ENCODE measurements around the gene BLTP3A. TPM values are rescaled to one million over a fixed set of nuclear protein-coding genes. Genes with fewer than 3 reads are reported as not detected.

The BLTP3A gene
- total and polyA plus RNA-seq, 2 of the 13 experiments (the other 11 are each of a cell fraction or from before 2014, with no cell fraction given): 22.1 to 24.0 TPM

DNA sequence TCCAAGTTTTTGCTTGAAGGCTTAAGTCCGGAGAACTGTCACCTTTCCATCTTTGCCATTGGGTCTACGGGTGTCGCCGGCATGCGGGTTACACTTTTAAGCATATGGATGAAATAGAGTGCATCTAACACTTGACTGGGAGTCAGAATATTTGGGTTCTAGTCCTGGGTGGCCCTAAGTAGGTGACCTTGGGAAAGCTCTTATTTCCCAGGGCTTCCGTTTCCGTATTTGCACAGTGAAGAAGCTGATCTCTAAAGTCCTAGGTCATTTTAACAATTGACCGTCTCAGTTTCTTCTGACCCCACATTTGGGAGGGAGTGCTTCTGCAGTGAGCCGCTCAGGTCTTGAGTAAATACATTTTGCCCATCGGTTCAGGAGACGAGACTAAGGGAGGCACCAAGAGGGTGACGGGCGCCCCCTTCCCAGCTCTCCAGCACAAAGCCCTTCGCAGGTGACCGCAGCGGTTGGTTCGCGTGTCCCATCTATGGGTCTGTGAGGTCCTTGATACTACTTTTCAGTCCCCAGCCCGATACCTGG, 651 bp upstream of the BLTP3A start (continued):
- TF ChIP-seq, protein P1, sequence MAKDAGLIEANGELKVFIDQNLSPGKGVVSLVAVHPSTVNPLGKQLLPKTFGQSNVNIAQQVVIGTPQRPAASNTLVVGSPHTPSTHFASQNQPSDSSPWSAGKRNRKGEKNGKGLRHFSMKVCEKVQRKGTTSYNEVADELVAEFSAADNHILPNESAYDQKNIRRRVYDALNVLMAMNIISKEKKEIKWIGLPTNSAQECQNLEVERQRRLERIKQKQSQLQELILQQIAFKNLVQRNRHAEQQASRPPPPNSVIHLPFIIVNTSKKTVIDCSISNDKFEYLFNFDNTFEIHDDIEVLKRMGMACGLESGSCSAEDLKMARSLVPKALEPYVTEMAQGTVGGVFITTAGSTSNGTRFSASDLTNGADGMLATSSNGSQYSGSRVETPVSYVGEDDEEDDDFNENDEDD (CRISPR knock-in tag; IDR thresholded peaks at IDR 0.05; ENCODE audit: borderline replicate concordance): peak; percentile 36; the same call in 1 of the 2 replicates
- TF ChIP-seq MED1 (CRISPR knock-in tag; IDR thresholded peaks at IDR 0.05) (peak; percentile 31), GZF1 (CRISPR knock-in tag; IDR thresholded peaks at IDR 0.05) (0 out of 2 replicates have a peak, but pooled peaks have one; percentile 29), PCBP2 (optimal IDR thresholded peaks at IDR 0.05; ENCODE audit: low read depth, low read length, poor library complexity, severe bottlenecking) (no peak), ISL2 (CRISPR knock-in tag; IDR thresholded peaks at IDR 0.05) (peak; percentile 33), ZNF124 (CRISPR knock-in tag; IDR thresholded peaks at IDR 0.05) (0 out of 2 replicates have a peak, but pooled peaks have one; percentile 28)
- TF ChIP-seq, protein P2, sequence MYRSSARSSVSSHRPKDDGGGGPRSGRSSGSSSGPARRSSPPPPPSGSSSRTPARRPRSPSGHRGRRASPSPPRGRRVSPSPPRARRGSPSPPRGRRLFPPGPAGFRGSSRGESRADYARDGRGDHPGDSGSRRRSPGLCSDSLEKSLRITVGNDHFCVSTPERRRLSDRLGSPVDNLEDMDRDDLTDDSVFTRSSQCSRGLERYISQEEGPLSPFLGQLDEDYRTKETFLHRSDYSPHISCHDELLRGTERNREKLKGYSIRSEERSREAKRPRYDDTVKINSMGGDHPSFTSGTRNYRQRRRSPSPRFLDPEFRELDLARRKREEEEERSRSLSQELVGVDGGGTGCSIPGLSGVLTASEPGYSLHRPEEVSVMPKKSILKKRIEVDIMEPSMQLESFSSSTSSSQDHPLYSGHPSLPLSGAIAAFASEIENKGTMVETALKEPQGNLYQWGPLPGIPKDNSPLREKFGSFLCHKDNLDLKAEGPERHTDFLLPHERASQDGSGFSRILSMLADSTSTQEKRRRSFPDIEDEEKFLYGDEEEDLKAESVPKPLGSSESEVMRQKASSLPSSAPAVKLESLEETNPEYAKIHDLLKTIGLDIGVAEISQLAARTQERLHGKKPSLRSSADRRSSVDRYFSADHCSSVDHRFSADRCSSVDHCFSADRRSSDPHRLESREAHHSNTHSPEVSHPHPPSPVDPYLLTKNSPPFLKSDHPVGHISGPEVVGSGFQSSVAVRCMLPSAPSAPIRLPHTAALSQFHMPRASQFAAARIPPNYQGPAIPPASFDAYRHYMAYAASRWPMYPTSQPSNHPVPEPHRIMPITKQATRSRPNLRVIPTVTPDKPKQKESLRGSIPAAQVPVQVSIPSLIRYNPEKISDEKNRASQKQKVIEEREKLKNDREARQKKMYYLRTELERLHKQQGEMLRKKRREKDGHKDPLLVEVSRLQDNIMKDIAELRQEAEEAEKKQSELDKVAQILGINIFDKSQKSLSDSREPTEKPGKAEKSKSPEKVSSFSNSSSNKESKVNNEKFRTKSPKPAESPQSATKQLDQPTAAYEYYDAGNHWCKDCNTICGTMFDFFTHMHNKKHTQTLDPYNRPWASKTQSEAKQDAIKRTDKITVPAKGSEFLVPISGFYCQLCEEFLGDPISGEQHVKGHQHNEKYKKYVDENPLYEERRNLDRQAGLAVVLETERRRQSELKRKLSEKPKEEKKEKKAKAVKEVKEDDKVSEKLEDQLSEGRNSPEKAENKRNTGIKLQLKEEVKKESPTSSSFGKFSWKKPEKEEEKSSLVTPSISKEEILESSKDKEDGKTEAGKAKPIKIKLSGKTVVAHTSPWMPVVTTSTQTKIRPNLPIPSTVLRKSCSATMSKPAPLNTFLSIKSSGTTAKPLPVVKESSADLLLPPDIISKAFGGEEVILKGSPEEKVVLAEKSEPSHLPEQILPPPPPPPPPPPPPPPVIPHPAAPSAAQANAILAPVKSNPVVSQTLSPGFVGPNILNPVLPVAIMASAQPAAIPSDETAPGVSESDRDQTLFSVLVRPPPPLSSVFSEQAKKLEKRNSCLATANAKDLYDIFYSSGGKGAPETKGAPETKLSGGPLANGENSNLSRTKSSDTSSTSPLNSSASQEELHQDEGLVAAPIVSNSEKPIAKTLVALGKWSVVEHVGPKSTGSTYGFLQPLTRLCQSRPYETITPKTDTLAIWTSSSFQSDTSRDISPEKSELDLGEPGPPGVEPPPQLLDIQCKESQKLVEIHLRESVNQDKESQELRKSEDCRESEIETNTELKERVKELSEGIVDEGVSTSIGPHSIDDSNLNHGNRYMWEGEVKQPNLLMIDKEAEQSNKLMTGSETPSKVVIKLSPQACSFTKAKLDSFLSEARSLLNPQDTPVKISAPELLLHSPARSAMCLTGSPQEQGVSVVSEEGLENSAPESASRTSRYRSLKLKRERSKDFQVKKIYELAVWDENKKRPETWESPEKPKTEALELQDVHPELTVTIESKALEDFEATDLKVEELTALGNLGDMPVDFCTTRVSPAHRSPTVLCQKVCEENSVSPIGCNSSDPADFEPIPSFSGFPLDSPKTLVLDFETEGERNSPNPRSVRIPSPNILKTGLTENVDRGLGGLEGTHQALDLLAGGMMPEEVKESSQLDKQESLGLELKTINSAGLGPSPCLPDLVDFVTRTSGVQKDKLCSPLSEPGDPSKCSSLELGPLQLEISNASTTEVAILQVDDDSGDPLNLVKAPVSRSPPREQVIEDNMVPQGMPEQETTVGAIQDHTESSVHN (CRISPR knock-in tag; IDR thresholded peaks at IDR 0.05): 0 out of 2 replicates have a peak, but pooled peaks have one; percentile 31
- TF ChIP-seq, protein P3, sequence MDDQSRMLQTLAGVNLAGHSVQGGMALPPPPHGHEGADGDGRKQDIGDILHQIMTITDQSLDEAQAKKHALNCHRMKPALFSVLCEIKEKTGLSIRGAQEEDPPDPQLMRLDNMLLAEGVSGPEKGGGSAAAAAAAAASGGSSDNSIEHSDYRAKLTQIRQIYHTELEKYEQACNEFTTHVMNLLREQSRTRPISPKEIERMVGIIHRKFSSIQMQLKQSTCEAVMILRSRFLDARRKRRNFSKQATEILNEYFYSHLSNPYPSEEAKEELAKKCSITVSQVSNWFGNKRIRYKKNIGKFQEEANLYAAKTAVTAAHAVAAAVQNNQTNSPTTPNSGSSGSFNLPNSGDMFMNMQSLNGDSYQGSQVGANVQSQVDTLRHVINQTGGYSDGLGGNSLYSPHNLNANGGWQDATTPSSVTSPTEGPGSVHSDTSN (CRISPR knock-in tag; IDR thresholded peaks at IDR 0.05; ENCODE audit: borderline replicate concordance): 0 out of 2 replicates have a peak, but pooled peaks have one; percentile 19
- TF ChIP-seq, protein P4, sequence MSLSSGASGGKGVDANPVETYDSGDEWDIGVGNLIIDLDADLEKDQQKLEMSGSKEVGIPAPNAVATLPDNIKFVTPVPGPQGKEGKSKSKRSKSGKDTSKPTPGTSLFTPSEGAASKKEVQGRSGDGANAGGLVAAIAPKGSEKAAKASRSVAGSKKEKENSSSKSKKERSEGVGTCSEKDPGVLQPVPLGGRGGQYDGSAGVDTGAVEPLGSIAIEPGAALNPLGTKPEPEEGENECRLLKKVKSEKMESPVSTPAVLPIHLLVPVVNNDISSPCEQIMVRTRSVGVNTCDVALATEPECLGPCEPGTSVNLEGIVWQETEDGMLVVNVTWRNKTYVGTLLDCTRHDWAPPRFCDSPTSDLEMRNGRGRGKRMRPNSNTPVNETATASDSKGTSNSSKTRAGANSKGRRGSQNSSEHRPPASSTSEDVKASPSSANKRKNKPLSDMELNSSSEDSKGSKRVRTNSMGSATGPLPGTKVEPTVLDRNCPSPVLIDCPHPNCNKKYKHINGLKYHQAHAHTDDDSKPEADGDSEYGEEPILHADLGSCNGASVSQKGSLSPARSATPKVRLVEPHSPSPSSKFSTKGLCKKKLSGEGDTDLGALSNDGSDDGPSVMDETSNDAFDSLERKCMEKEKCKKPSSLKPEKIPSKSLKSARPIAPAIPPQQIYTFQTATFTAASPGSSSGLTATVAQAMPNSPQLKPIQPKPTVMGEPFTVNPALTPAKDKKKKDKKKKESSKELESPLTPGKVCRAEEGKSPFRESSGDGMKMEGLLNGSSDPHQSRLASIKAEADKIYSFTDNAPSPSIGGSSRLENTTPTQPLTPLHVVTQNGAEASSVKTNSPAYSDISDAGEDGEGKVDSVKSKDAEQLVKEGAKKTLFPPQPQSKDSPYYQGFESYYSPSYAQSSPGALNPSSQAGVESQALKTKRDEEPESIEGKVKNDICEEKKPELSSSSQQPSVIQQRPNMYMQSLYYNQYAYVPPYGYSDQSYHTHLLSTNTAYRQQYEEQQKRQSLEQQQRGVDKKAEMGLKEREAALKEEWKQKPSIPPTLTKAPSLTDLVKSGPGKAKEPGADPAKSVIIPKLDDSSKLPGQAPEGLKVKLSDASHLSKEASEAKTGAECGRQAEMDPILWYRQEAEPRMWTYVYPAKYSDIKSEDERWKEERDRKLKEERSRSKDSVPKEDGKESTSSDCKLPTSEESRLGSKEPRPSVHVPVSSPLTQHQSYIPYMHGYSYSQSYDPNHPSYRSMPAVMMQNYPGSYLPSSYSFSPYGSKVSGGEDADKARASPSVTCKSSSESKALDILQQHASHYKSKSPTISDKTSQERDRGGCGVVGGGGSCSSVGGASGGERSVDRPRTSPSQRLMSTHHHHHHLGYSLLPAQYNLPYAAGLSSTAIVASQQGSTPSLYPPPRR (CRISPR knock-in tag; IDR thresholded peaks at IDR 0.05; ENCODE audit: borderline replicate concordance): 0 out of 2 replicates have a peak, but pooled peaks have one; percentile 16
- TF ChIP-seq, protein P5, sequence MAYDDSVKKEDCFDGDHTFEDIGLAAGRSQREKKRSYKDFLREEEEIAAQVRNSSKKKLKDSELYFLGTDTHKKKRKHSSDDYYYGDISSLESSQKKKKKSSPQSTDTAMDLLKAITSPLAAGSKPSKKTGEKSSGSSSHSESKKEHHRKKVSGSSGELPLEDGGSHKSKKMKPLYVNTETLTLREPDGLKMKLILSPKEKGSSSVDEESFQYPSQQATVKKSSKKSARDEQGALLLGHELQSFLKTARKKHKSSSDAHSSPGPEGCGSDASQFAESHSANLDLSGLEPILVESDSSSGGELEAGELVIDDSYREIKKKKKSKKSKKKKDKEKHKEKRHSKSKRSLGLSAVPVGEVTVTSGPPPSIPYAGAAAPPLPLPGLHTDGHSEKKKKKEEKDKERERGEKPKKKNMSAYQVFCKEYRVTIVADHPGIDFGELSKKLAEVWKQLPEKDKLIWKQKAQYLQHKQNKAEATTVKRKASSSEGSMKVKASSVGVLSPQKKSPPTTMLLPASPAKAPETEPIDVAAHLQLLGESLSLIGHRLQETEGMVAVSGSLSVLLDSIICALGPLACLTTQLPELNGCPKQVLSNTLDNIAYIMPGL (CRISPR knock-in tag; IDR thresholded peaks at IDR 0.05; ENCODE audit: borderline replicate concordance in 1 of 2, low read depth in 1 of 2): peak; percentile 90 to 93

Measured in HepG2 (cell line).